CD4-positive, alpha-beta T cell treated with Interleukin-6 for 4 hours (primary cell): ENCODE measurements around the gene PTPN1.
A peak's percentile ranks its signal among the peaks of the same experiment; 100 is the strongest.
"Not testable (repeated sequence)": the region's sequence is repeated elsewhere in the genome, so short reads cannot be mapped to it uniquely, and the experiment has no call there.

ENCODE experiments used
- DNase-seq: peaks from one replicate; pipeline ENCODE4 v3.0.0-alpha.2; 2020; ENCODE audit warnings: mixed read lengths

The PTPN1 gene

GRCh38 chr20:50560867-50561266 is 50.7 kb downstream of the PTPN1 start:
- DNase-seq = no peak

- peak; percentile 52 for DNase-seq
Observed at GRCh38 chr20:50561379-50562078, 51.3 kb downstream of the PTPN1 start.

GRCh38 chr20:50562262-50562701 is 52.1 kb downstream of the PTPN1 start:
- DNase-seq = no peak

GRCh38 chr20:50563133-50563944 is 53.2 kb downstream of the PTPN1 start:
- DNase-seq = no peak

GRCh38 chr20:50565383-50565782 is 55.2 kb downstream of the PTPN1 start:
- DNase-seq = no peak

- no peak for DNase-seq
Observed at GRCh38 chr20:50565871-50566270, 55.7 kb downstream of the PTPN1 start.

- DNase-seq = no peak
Observed at GRCh38 chr20:50567860-50568548, 57.8 kb downstream of the PTPN1 start.

- DNase-seq = no peak
Observed at GRCh38 chr20:50568549-50568942, 58.4 kb downstream of the PTPN1 start.

GRCh38 chr20:50569487-50569863 is 59.3 kb downstream of the PTPN1 start:
- not testable (repeated sequence) for DNase-seq

- peak; percentile 57 for DNase-seq
Observed at GRCh38 chr20:50569864-50570836, 60.0 kb downstream of the PTPN1 start.

- no peak for DNase-seq
Observed at GRCh38 chr20:50571466-50571865, 61.3 kb downstream of the PTPN1 start.

GRCh38 chr20:50572938-50573777 is 63.0 kb downstream of the PTPN1 start:
- no peak for DNase-seq

- no peak for DNase-seq
Observed at GRCh38 chr20:50574108-50574507, 63.9 kb downstream of the PTPN1 start.

- DNase-seq = no peak
Observed at GRCh38 chr20:50574586-50574985, 64.4 kb downstream of the PTPN1 start.

GRCh38 chr20:50575865-50576720 is 65.9 kb downstream of the PTPN1 start:
- DNase-seq = peak; percentile 77

- no peak for DNase-seq
Observed at GRCh38 chr20:50577175-50578018, 67.2 kb downstream of the PTPN1 start.

- no peak for DNase-seq
Observed at GRCh38 chr20:50578061-50578777, 68.0 kb downstream of the PTPN1 start.

GRCh38 chr20:50578778-50579165 is 68.6 kb downstream of the PTPN1 start:
- DNase-seq = no peak

GRCh38 chr20:50579511-50579910 is 69.3 kb downstream of the PTPN1 start:
- no peak for DNase-seq
